ENCODE measurements around the gene REEP1. TPM values are rescaled to one million over a fixed set of nuclear protein-coding genes. Genes with fewer than 3 reads are reported as not detected.

The REEP1 gene
- total RNA-seq, 1 experiment from 2014 or later, result 5.9 TPM

GRCh38 chr2:86271248-86271647 is 66.2 kb downstream of the REEP1 start:
- Histone ChIP-seq H3K9ac (ENCODE audit: low read length) (no peak overlapping the region), H3K4me1 (ENCODE audit: control insufficient read depth in 1 of 2, insufficient read depth in 2 of 2, low read length in 2 of 2) (peaks cover 8 to 17% of the 10 kb centered on the region in 2 experiments; a peak in 3 of 4 replicates), H3K9me2 (ENCODE audit: insufficient read depth) (no peaks in the 10 kb centered on the region), H3K4me2 (ENCODE audit: low read length) (no peak overlapping the region), H3K27me3 (ENCODE audit: insufficient read depth, low read length) (no peaks in the 10 kb centered on the region), H3K27ac (ENCODE audit: low read depth, low read length) (no peak overlapping the region), H3K4me3 (replicated peaks in 1 of 2; ENCODE audit: low read depth in 1 of 2, low read length in 2 of 2) (no peak overlapping the region), H4K20me1 (ENCODE audit: insufficient read depth) (no peaks in the 10 kb centered on the region), H3K9me3 (ENCODE audit: control insufficient read depth in 1 of 2, insufficient read depth in 1 of 2, low read depth in 1 of 2, low read length in 2 of 2) (peaks cover 13 to 16% of the 10 kb centered on the region in 2 experiments; a peak in 3 of 4 replicates), H2AFZ (ENCODE audit: low read depth, low read length, poor library complexity, severe bottlenecking) (no peak overlapping the region), H3K36me3 (ENCODE audit: control insufficient read depth in 1 of 2, insufficient read depth in 2 of 2, low read length in 2 of 2) (no peaks in the 10 kb centered on the region), H3K79me2 (ENCODE audit: insufficient read depth, low read length) (no peaks in the 10 kb centered on the region)
- BruUV-seq (replicated peaks), result no TSS peak
- ChIA-PET POLR2A (no interaction called here), RAD21 (ENCODE audit: low non-redundant PET in 1 of 2, low total read pairs in 2 of 2, uncharacterized antibody in 2 of 2, unreplicated experiment in 2 of 2) (no interaction called here), CTCF (no interaction called here)
- DNase-seq (ENCODE audit: low read depth, low spot score) (no peak), ATAC-seq (no peak)
- intact Hi-C loops (cut with micrococcal nuclease), result no loop called here
- no peak for TF ChIP-seq ELF1 (IDR thresholded peaks at IDR 0.05; ENCODE audit: borderline replicate concordance, low read depth)
- no peak for TF ChIP-seq SRF (IDR thresholded peaks at IDR 0.05; ENCODE audit: low read depth)
- TF ChIP-seq EZH2phosphoT487 (IDR thresholded peaks at IDR 0.05; ENCODE audit: borderline replicate concordance), result no peak
- no peak for TF ChIP-seq CEBPB (IDR thresholded peaks at IDR 0.05; ENCODE audit: low read depth)
- TF ChIP-seq SP1 (IDR thresholded peaks at IDR 0.05; ENCODE audit: low read depth), result no peak
- TF ChIP-seq ZNF274 (IDR thresholded peaks at IDR 0.05; ENCODE audit: low read depth, low read length), result no peak
- TF ChIP-seq ZFX (IDR thresholded peaks at IDR 0.05), result no peak
- TF ChIP-seq ZBTB33 (IDR thresholded peaks at IDR 0.05; ENCODE audit: extremely low read depth, insufficient replicate concordance, low read length), result no peak
- no peak for TF ChIP-seq JUND (IDR thresholded peaks at IDR 0.05)
- TF ChIP-seq MAX (IDR thresholded peaks at IDR 0.05), result no peak
- no peak for TF ChIP-seq YY1 (IDR thresholded peaks at IDR 0.05; ENCODE audit: extremely low read depth, insufficient replicate concordance, low read depth, low read length)
- TF ChIP-seq RAD21 (IDR thresholded peaks at IDR 0.05; ENCODE audit: low read depth), result no peak
- no peak for TF ChIP-seq FOSL1 (IDR thresholded peaks at IDR 0.05; ENCODE audit: low read depth)
- no peak for TF ChIP-seq REST (IDR thresholded peaks at IDR 0.05; ENCODE audit: low read depth)
- no peak for TF ChIP-seq POLR2AphosphoS5 (IDR thresholded peaks at IDR 0.05; ENCODE audit: low read depth, low read length)
- no peak for TF ChIP-seq SIN3A (IDR thresholded peaks at IDR 0.05; ENCODE audit: low read depth)
- no peak for TF ChIP-seq EZH2 (IDR thresholded peaks at IDR 0.05)

Data from HCT116 (cell line).